Neural cell (in vitro differentiated cells): Measurements from ENCODE around the gene MAD1L1.

Experiments
- EZH2 ChIP-seq: fragments of 200-600, 300-800 bp; shearing (Covaris generic), sonication (generic); IDR thresholded peaks from 2 replicates; pipeline ENCODE4 v1.6.1; 2014; ENCODE audit warnings: antibody characterized with exemption, low read length, borderline replicate concordance, mild to moderate bottlenecking; ENCODE audit not compliant: insufficient read depth, poor library complexity, severe bottlenecking
- POLR2AphosphoS5 ChIP-seq: IDR thresholded peaks from 2 replicates; pipeline ENCODE4 v1.6.1; 2012
- RAD21 ChIP-seq: fragments of 450-650 bp; conservative IDR thresholded peaks from 2 replicates; pipeline ENCODE4 v1.6.1; 2014; ENCODE audit warnings: antibody characterized with exemption, mild to moderate bottlenecking, moderate library complexity
- REST ChIP-seq: IDR thresholded peaks from 2 replicates; pipeline ENCODE4 v1.6.1; 2012; ENCODE audit warnings: borderline replicate concordance
- SMC3 ChIP-seq: fragments of 450-650 bp; conservative IDR thresholded peaks from 2 replicates; pipeline ENCODE4 v1.6.1; 2014; ENCODE audit warnings: antibody characterized with exemption, mild to moderate bottlenecking, moderate library complexity; ENCODE audit not compliant: poor library complexity
- TAF1 ChIP-seq: IDR thresholded peaks from 2 replicates; pipeline ENCODE4 v1.6.1; 2012; ENCODE audit warnings: low read depth
- TF ChIP-seq, protein P1 (sequence below): fragments of 450-650 bp; IDR thresholded peaks from 2 replicates; pipeline ENCODE4 v1.5.1; 2014; ENCODE audit warnings: antibody characterized with exemption, mild to moderate bottlenecking, moderate library complexity; ENCODE audit not compliant: poor library complexity, severe bottlenecking

GRCh38 chr7:2122651-2123050, 110.1 kb downstream of the MAD1L1 start:
- TF ChIP-seq, protein P1, sequence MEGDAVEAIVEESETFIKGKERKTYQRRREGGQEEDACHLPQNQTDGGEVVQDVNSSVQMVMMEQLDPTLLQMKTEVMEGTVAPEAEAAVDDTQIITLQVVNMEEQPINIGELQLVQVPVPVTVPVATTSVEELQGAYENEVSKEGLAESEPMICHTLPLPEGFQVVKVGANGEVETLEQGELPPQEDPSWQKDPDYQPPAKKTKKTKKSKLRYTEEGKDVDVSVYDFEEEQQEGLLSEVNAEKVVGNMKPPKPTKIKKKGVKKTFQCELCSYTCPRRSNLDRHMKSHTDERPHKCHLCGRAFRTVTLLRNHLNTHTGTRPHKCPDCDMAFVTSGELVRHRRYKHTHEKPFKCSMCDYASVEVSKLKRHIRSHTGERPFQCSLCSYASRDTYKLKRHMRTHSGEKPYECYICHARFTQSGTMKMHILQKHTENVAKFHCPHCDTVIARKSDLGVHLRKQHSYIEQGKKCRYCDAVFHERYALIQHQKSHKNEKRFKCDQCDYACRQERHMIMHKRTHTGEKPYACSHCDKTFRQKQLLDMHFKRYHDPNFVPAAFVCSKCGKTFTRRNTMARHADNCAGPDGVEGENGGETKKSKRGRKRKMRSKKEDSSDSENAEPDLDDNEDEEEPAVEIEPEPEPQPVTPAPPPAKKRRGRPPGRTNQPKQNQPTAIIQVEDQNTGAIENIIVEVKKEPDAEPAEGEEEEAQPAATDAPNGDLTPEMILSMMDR = no peak
- TF ChIP-seq REST (no peak), SMC3 (no peak), RAD21 (no peak), POLR2AphosphoS5 (no peak), EZH2 (no peak), TAF1 (no peak)
